ENCODE results near the gene RRP12. TPM values are rescaled to one million over a fixed set of nuclear protein-coding genes. Genes with fewer than 3 reads are reported as not detected.

The RRP12 gene
- total and polyA plus RNA-seq, 9 of the 15 experiments (the other 6 are each of a cell fraction or from before 2014, with no cell fraction given) = 4.6 to 68.2 (median 21.8) TPM

DNA sequence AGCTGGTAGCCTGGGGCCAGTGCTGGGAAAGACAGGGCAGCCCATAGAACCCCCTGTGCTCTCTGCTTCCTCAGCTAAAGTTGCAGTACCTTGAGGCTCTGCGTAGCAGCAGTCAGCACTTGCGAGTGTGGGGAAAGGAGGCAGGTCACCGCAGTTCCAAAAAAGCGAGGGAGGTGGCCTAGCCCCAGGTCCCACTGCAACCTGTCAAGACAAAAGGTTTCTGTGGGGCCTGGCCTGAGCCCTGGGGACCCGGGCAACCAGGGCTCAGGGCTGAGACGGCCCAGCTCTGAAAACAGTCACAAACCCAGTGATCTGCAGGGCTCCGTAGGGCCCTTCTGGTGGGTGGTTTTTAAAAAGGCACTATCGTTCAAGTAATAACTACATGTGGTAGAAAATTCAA lies 19.5 kb downstream of the RRP12 start:
- H2AFZ ChIP-seq (ENCODE audit: low read depth, low read length) = no peak overlapping the region
- FAIRE-seq (no peak), DNase-seq (ENCODE audit: extremely low read depth in 1 of 4, low spot score in 3 of 4) (no peak), ATAC-seq (no peak)
- no peak overlapping the region for H3K4me3 ChIP-seq
- no peaks in the 10 kb centered on the region for H3K79me2 ChIP-seq (ENCODE audit: control insufficient read depth, insufficient read depth, low read length)
- no peak overlapping the region for H3K27ac ChIP-seq (ENCODE audit: extremely low read depth, low read depth, low read length)
- no peaks in the 10 kb centered on the region for H3K27me3 ChIP-seq (ENCODE audit: control insufficient read depth in 2 of 2, insufficient read depth in 2 of 2, low read length in 2 of 2)
- no peaks in the 10 kb centered on the region for H3K9me3 ChIP-seq (replicated peaks; ENCODE audit: control insufficient read depth, insufficient read depth, low read depth, low read length)
- no peak overlapping the region for H3K4me2 ChIP-seq (ENCODE audit: insufficient read depth, low read length)
- BruUV-seq (replicated peaks) = no TSS peak
- no peaks in the 10 kb centered on the region for H4K20me1 ChIP-seq (replicated peaks; ENCODE audit: control insufficient read depth, insufficient read depth, low read length)
- in situ Hi-C loops (cut with MboI) = no loop called here
- no peak overlapping the region for H3K9ac ChIP-seq (ENCODE audit: insufficient read depth in 1 of 2, low read depth in 2 of 2, low read length in 2 of 2)
- peaks cover 80% of the 10 kb centered on the region for H3K36me3 ChIP-seq (ENCODE audit: control insufficient read depth, insufficient read depth, low read length)
- H3K9me1 ChIP-seq (ENCODE audit: control insufficient read depth, insufficient read depth, low read length) = no peaks in the 10 kb centered on the region
- WGBS (ENCODE audit: insufficient coverage, low coverage, missing lambda C conversion rate) = 94% methylated on average over 8 of the region's 8 CpGs
- peaks cover 0 to 3% of the 10 kb centered on the region in 2 experiments; a peak in 2 of 5 replicates for H3K4me1 ChIP-seq (replicated peaks in 1 of 2; ENCODE audit: control insufficient read depth in 2 of 2, insufficient read depth in 2 of 2, low read length in 2 of 2)
- intact Hi-C loops (cut with micrococcal nuclease) = no loop called here
- ChIA-PET POLR2A (no interaction called here), CTCF (ENCODE audit: low intra/inter-chr PET ratio) (no interaction called here)
- no peak for TF ChIP-seq NR2F6 (CRISPR knock-in tag; IDR thresholded peaks at IDR 0.05)
- TF ChIP-seq YY1 (IDR thresholded peaks at IDR 0.05; ENCODE audit: borderline replicate concordance in 1 of 3, control insufficient read depth in 1 of 3, extremely low read depth in 1 of 3, insufficient read depth in 3 of 3, insufficient read length in 1 of 3, insufficient replicate concordance in 2 of 3, low read depth in 1 of 3, low read length in 2 of 3) = no peak
- no peak for TF ChIP-seq CREBBP (IDR thresholded peaks at IDR 0.05; ENCODE audit: low read depth, low read length)
- no peak for TF ChIP-seq CAMTA2 (CRISPR knock-in tag; conservative IDR thresholded peaks at IDR 0.05)
- TF ChIP-seq DIDO1 (tag; IDR thresholded peaks at IDR 0.05; ENCODE audit: low read depth) = no peak
- TF ChIP-seq ZBTB11 (CRISPR knock-in tag; IDR thresholded peaks at IDR 0.05) = no peak
- TF ChIP-seq, protein P1, sequence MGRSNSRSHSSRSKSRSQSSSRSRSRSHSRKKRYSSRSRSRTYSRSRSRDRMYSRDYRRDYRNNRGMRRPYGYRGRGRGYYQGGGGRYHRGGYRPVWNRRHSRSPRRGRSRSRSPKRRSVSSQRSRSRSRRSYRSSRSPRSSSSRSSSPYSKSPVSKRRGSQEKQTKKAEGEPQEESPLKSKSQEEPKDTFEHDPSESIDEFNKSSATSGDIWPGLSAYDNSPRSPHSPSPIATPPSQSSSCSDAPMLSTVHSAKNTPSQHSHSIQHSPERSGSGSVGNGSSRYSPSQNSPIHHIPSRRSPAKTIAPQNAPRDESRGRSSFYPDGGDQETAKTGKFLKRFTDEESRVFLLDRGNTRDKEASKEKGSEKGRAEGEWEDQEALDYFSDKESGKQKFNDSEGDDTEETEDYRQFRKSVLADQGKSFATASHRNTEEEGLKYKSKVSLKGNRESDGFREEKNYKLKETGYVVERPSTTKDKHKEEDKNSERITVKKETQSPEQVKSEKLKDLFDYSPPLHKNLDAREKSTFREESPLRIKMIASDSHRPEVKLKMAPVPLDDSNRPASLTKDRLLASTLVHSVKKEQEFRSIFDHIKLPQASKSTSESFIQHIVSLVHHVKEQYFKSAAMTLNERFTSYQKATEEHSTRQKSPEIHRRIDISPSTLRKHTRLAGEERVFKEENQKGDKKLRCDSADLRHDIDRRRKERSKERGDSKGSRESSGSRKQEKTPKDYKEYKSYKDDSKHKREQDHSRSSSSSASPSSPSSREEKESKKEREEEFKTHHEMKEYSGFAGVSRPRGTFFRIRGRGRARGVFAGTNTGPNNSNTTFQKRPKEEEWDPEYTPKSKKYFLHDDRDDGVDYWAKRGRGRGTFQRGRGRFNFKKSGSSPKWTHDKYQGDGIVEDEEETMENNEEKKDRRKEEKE (IDR thresholded peaks at IDR 0.05; ENCODE audit: borderline replicate concordance in 1 of 2, control insufficient read depth in 1 of 2, low read depth in 2 of 2, low read length in 1 of 2) = no peak
- no peak for TF ChIP-seq HMGN3 (IDR thresholded peaks at IDR 0.05; ENCODE audit: borderline replicate concordance, extremely low read depth, insufficient read length, low read depth, low read length)
- no peak for TF ChIP-seq TEAD4 (IDR thresholded peaks at IDR 0.05; ENCODE audit: low read length)
- no peak for TF ChIP-seq TEAD4 (CRISPR knock-in tag; IDR thresholded peaks at IDR 0.05; ENCODE audit: borderline replicate concordance)
- TF ChIP-seq ZNF785 (CRISPR knock-in tag; IDR thresholded peaks at IDR 0.05) = no peak
- TF ChIP-seq, protein P2, sequence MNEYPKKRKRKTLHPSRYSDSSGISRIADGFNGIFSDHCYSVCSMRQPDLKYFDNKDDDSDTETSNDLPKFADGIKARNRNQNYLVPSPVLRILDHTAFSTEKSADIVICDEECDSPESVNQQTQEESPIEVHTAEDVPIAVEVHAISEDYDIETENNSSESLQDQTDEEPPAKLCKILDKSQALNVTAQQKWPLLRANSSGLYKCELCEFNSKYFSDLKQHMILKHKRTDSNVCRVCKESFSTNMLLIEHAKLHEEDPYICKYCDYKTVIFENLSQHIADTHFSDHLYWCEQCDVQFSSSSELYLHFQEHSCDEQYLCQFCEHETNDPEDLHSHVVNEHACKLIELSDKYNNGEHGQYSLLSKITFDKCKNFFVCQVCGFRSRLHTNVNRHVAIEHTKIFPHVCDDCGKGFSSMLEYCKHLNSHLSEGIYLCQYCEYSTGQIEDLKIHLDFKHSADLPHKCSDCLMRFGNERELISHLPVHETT (CRISPR knock-in tag; conservative IDR thresholded peaks at IDR 0.05 in 1 of 2, IDR thresholded peaks at IDR 0.05 in 1 of 2) = no peak
- no peak for TF ChIP-seq HNRNPL (IDR thresholded peaks at IDR 0.05; ENCODE audit: low read depth, low read length)

Measured in K562 (cell line).